Left ventricle myocardium inferior (tissue), 1 donor: Measurements from ENCODE around the gene CLN3. TPM values are rescaled to one million over a fixed set of nuclear protein-coding genes. Genes with fewer than 3 reads are reported as not detected.
"Not testable (repeated sequence)": the region's sequence is repeated elsewhere in the genome, so short reads cannot be mapped to it uniquely, and the experiment has no call there.

Experiments
- DNase-seq: peaks from one replicate; pipeline ENCODE4 v3.0.0-alpha.2; 2020
- H3K27ac ChIP-seq: fragments of 200-600 bp; replicated peaks from 2 replicates; pipeline ENCODE4 v1.8.0; 2021
- H3K27me3 ChIP-seq: fragments of 200-600 bp; 2 replicates; pipeline ENCODE4 v1.8.0; 2021; ENCODE audit warnings: low read depth
- H3K36me3 ChIP-seq: fragments of 200-600 bp; 2 replicates; pipeline ENCODE4 v1.8.0; 2021
- H3K4me1 ChIP-seq: fragments of 200-600 bp; 2 replicates; pipeline ENCODE4 v1.8.0; 2021
- H3K4me3 ChIP-seq: fragments of 200-600 bp; 2 replicates; pipeline ENCODE4 v1.8.0; 2021; ENCODE audit warnings: mild to moderate bottlenecking, moderate library complexity
- H3K9me3 ChIP-seq: fragments of 200-600 bp; replicated peaks from 2 replicates; pipeline ENCODE4 v1.8.0; 2021
- CTCF ChIP-seq: fragments of 200-600 bp; IDR thresholded peaks from 2 replicates; pipeline ENCODE4 v1.8.0; 2021; ENCODE audit warnings: antibody characterized with exemption, mild to moderate bottlenecking, borderline replicate concordance
- intact Hi-C: fragments of 100-400 bp; cut with micrococcal nuclease; formaldehyde crosslinking; loops from one replicate; pipeline ENCODE4 v1.11.0; 2022
- total RNA-seq: library from RNA; stranded (reverse); fragmentation: NEBNext Ultra II Directional; extraction: Animal tissue kit (Norgen Biotek cat#: 25700); gene quantifications from one replicate; pipeline ENCODE4 v1.2.1, GENCODE V29; 2021
- donor health status: DM: no; HTN: yes; CAD: no; lungs with severe emphysema.

The CLN3 gene
- total RNA-seq, 1 donor from 2014 or later, result 13.6 TPM

DNA sequence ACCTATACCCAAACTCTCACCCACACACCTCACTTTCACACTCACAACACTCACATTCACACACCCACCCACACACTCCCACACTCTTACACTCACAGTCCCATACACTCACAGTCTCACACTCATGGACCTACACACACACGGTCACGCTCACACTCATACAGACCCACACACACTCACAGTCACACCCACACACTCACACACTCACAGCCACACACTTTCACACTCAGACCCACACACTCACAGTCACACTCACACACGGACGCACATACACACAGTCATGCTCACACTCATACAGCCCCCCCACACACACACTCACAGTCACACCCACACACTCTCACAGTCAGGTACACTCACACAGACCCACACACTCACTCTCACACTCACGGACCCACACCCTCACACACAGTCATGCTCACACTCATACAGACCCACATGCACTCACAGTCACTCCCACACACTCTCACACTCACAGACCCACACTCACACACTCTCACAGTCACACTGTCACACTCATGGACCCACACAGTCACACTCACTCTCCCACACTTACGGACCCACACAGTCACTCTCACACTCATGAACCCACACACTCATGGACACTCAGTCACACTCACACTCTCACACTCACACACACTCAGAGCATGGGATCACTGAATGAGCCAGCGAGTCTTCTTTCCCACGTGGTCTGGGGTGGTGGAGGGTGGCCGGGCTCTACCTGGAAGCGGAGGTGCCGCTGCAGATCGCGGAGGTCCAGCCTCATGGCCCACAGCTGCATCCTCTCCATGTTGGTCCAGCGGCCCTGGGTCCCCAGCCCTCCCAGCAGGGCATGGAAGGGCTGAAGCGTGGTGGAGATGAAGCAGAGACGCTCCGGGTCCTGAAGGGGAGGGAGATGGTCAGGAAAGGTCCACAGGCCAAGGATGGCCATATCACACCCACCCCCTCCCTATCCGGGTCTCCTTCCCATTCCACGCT lies 9.7 kb upstream of the CLN3 start:
- Histone ChIP-seq H3K4me3 (no peak overlapping the region), H3K36me3 (no peaks in the 10 kb centered on the region), H3K27me3 (peaks cover 59% of the 10 kb centered on the region), H3K9me3 (no peaks in the 10 kb centered on the region), H3K4me1 (no peaks in the 10 kb centered on the region), H3K27ac (no peak overlapping the region)
- no peak for DNase-seq
- intact Hi-C loops, result no loop called here
- TF ChIP-seq CTCF, result no peak

- H3K36me3 ChIP-seq, H3K4me3 ChIP-seq, H3K9me3 ChIP-seq, intact Hi-C loops, H3K4me1 ChIP-seq, H3K27ac ChIP-seq, DNase-seq: not testable (repeated sequence)
- peaks cover 52% of the 10 kb centered on the region for H3K27me3 ChIP-seq
These were observed 8.8 kb upstream of the CLN3 start for GRCh38 chr16:28500476-28501180.

DNA sequence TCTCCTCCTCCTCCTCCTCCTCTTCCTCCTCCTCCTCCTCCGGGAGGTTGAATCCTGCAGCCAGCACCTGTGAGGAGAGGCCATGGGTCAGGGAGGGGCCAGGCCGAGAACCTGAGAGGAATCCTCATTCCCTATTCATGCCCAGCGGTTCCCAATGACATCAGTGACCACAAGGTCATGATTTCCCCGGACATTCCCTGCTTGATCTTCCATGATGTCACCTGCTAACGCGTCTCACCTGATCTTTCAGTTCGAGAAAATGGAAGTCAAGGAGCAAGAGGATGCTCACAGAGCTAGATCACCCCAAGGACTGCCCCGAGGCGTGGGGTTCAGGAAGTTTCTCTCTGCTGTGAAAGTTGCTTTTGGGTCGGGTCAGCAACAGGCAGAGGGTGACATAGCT lies 8.0 kb upstream of the CLN3 start:
- TF ChIP-seq CTCF, result no peak
- Histone ChIP-seq H3K27me3 (peaks cover 45% of the 10 kb centered on the region), H3K4me3 (no peak overlapping the region), H3K9me3 (no peaks in the 10 kb centered on the region), H3K27ac (no peak overlapping the region), H3K36me3 (no peaks in the 10 kb centered on the region), H3K4me1 (no peaks in the 10 kb centered on the region)
- DNase-seq, result no peak
- intact Hi-C loops, result loop anchor here (10.0 kb wide), 1 partner anchor 55 kb away; the partner anchor contains the start of gene SGF29

GRCh38 chr16:28498666-28499381 lies 7.0 kb upstream of the CLN3 start:
- Histone ChIP-seq H3K4me1 (no peaks in the 10 kb centered on the region), H3K27me3 (peaks cover 43% of the 10 kb centered on the region), H3K4me3 (no peak overlapping the region), H3K27ac (no peak overlapping the region), H3K36me3 (no peaks in the 10 kb centered on the region), H3K9me3 (no peaks in the 10 kb centered on the region)
- intact Hi-C loops, result loop anchor here (10.0 kb wide), 1 partner anchor 56 kb away; the partner anchor contains the start of gene SGF29
- no peak for DNase-seq
- TF ChIP-seq CTCF, result no peak

GRCh38 chr16:28497861-28498599 lies 6.2 kb upstream of the CLN3 start:
- no peaks in the 10 kb centered on the region for H3K9me3 ChIP-seq
- DNase-seq, result no peak
- no peaks in the 10 kb centered on the region for H3K4me1 ChIP-seq
- H3K36me3 ChIP-seq, result no peaks in the 10 kb centered on the region
- no peak overlapping the region for H3K4me3 ChIP-seq
- H3K27me3 ChIP-seq, result peaks cover 35% of the 10 kb centered on the region
- intact Hi-C loops, result loop anchor here (10.0 kb wide), 1 partner anchor 57 kb away; the partner anchor contains the start of gene SGF29
- no peak for TF ChIP-seq CTCF
- H3K27ac ChIP-seq, result no peak overlapping the region
